ENCODE measurements around the gene TRMT2B. TPM values are rescaled to one million over a fixed set of nuclear protein-coding genes. Genes with fewer than 3 reads are reported as not detected.

Gene TRMT2B
- total and polyA plus RNA-seq, 2 of the 13 experiments (the other 11 are each of a cell fraction or from before 2014, with no cell fraction given) = 7.0 to 11.2 TPM

DNA sequence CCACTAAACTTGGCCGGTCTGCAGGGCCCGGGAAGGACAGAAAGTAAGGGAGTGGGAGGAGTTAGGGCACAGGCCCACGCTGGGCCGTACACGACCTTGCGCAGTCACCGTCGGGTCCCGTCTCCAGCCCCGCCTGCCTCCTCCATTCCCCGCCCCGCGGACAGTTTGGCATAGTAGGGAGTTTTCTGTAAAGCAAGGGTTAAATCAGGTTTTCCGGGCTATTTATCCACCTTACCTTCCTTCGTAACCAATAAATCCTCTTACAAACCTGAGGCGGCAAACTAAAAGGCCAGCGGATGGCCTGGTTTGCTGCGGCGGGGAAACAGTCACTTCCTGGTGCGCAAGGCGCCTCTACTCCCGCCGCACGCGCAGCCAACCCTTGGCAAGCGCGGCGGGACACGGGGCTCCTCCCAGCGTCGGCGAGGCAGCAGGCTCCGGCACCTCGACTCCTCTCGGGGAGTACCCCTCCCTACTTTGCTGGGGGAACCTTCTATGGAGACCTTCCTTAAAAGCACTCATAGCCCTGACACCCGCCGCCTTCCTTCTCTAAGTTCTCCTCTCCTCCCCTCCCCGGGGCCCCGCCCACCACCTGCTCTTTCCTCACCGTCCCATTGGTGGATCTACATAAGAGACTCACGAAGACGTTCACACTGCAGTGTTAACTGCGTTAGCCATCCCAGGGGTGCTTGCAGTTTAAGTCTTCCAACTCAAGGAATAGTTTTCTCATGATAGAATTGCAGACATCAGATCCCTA lies at the start of gene TRMT2B (continued):
- TF ChIP-seq, protein P1, sequence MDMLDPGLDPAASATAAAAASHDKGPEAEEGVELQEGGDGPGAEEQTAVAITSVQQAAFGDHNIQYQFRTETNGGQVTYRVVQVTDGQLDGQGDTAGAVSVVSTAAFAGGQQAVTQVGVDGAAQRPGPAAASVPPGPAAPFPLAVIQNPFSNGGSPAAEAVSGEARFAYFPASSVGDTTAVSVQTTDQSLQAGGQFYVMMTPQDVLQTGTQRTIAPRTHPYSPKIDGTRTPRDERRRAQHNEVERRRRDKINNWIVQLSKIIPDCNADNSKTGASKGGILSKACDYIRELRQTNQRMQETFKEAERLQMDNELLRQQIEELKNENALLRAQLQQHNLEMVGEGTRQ (IDR thresholded peaks at IDR 0.05; ENCODE audit: low read depth, low read length) = no peak
- TF ChIP-seq, protein P1 (CRISPR knock-in tag; IDR thresholded peaks at IDR 0.05; ENCODE audit: borderline replicate concordance) = no peak
- TF ChIP-seq RERE (CRISPR knock-in tag; IDR thresholded peaks at IDR 0.05; ENCODE audit: low read depth) = no peak
- no peak for TF ChIP-seq ZNF737 (CRISPR knock-in tag; IDR thresholded peaks at IDR 0.05; ENCODE audit: borderline replicate concordance)
- no peak for TF ChIP-seq ATAD3A (CRISPR knock-in tag; IDR thresholded peaks at IDR 0.05)
- TF ChIP-seq KMT2B (CRISPR knock-in tag; IDR thresholded peaks at IDR 0.05) = peak; percentile 59; the same call in 1 of the 2 replicates
- TF ChIP-seq, protein P2, sequence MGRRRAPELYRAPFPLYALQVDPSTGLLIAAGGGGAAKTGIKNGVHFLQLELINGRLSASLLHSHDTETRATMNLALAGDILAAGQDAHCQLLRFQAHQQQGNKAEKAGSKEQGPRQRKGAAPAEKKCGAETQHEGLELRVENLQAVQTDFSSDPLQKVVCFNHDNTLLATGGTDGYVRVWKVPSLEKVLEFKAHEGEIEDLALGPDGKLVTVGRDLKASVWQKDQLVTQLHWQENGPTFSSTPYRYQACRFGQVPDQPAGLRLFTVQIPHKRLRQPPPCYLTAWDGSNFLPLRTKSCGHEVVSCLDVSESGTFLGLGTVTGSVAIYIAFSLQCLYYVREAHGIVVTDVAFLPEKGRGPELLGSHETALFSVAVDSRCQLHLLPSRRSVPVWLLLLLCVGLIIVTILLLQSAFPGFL (CRISPR knock-in tag; IDR thresholded peaks at IDR 0.05) = no peak
- no peak for TF ChIP-seq ZNF780A (CRISPR knock-in tag; IDR thresholded peaks at IDR 0.05)
- no peak for TF ChIP-seq CBX2 (IDR thresholded peaks at IDR 0.05; ENCODE audit: low read depth, low read length)
- no peak for TF ChIP-seq CBX2 (CRISPR knock-in tag; IDR thresholded peaks at IDR 0.05; ENCODE audit: low read depth)
- no peak for TF ChIP-seq ARNT (IDR thresholded peaks at IDR 0.05)
- TF ChIP-seq ZFP36L1 (CRISPR knock-in tag; IDR thresholded peaks at IDR 0.05) = no peak
- TF ChIP-seq NFRKB (IDR thresholded peaks at IDR 0.05) = no peak
- TF ChIP-seq, protein P3, sequence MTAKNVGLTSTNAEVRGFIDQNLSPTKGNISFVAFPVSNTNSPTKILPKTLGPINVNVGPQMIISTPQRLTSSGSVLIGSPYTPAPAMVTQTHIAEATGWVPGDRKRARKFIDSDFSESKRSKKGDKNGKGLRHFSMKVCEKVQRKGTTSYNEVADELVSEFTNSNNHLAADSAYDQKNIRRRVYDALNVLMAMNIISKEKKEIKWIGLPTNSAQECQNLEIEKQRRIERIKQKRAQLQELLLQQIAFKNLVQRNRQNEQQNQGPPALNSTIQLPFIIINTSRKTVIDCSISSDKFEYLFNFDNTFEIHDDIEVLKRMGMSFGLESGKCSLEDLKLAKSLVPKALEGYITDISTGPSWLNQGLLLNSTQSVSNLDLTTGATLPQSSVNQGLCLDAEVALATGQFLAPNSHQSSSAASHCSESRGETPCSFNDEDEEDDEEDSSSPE (CRISPR knock-in tag; IDR thresholded peaks at IDR 0.05) = peak; percentile 69
- TF ChIP-seq, protein P4, sequence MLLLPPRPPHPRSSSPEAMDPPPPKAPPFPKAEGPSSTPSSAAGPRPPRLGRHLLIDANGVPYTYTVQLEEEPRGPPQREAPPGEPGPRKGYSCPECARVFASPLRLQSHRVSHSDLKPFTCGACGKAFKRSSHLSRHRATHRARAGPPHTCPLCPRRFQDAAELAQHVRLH (CRISPR knock-in tag; IDR thresholded peaks at IDR 0.05; ENCODE audit: borderline replicate concordance, low read depth) = no peak
- no peak for TF ChIP-seq ZNF282 (IDR thresholded peaks at IDR 0.05; ENCODE audit: partially characterized antibody)
- TF ChIP-seq POLR2G (IDR thresholded peaks at IDR 0.05; ENCODE audit: low read depth, low read length) = no peak
